HG03045 (cell line): ENCODE data around the gene WAC.
A peak's percentile ranks its signal among the peaks of the same experiment; 100 is the strongest.
"Not testable (repeated sequence)": the region's sequence is repeated elsewhere in the genome, so short reads cannot be mapped to it uniquely, and the experiment has no call there.

Experiments
- ATAC-seq: cut with Tn5 transposase; IDR thresholded peaks from one replicate; pipeline ENCODE4 v1.9.1; 2021; ENCODE audit warnings: mild to moderate bottlenecking, moderate library complexity; ENCODE audit not compliant: unreplicated experiment

WAC gene

GRCh38 chr10:28532337-28533185 lies at the start of gene WAC:
Gene WAC, plus strand, starts transcription at chr10:28533118. Its CDS starts 462 bp downstream, at chr10:28533580.
- ATAC-seq = peak; percentile 85

- ATAC-seq = no peak
Measured at GRCh38 chr10:28489206-28489605, 43.7 kb upstream of the WAC start.

GRCh38 chr10:28490256-28490865 lies 42.6 kb upstream of the WAC start:
- ATAC-seq = not testable (repeated sequence)

- ATAC-seq = no peak
Measured at GRCh38 chr10:28492116-28492920, 40.6 kb upstream of the WAC start.

GRCh38 chr10:28494420-28494819 lies 38.5 kb upstream of the WAC start:
- ATAC-seq = no peak

- ATAC-seq = no peak
Measured at GRCh38 chr10:28495084-28495483, 37.8 kb upstream of the WAC start.

GRCh38 chr10:28496017-28496416 lies 36.9 kb upstream of the WAC start:
- no peak for ATAC-seq

GRCh38 chr10:28496481-28496961 lies 36.4 kb upstream of the WAC start:
- ATAC-seq = no peak

- ATAC-seq = no peak
Measured at GRCh38 chr10:28497313-28498126, 35.4 kb upstream of the WAC start.

GRCh38 chr10:28500203-28500602 lies 32.7 kb upstream of the WAC start:
- ATAC-seq = not testable (repeated sequence)

GRCh38 chr10:28503114-28503513 lies 29.8 kb upstream of the WAC start:
- no peak for ATAC-seq

GRCh38 chr10:28505359-28505959 lies 27.5 kb upstream of the WAC start:
- no peak for ATAC-seq

GRCh38 chr10:28508304-28508925 lies 24.5 kb upstream of the WAC start:
- ATAC-seq = no peak

GRCh38 chr10:28509286-28509685 lies 23.6 kb upstream of the WAC start:
- no peak for ATAC-seq

- no peak for ATAC-seq
Measured at GRCh38 chr10:28514648-28515047, 18.3 kb upstream of the WAC start.

- no peak for ATAC-seq
Measured at GRCh38 chr10:28520346-28520745, 12.6 kb upstream of the WAC start.

GRCh38 chr10:28520828-28521227 lies 12.1 kb upstream of the WAC start:
- not testable (repeated sequence) for ATAC-seq

- ATAC-seq = not testable (repeated sequence)
Measured at GRCh38 chr10:28521961-28522360, 11.0 kb upstream of the WAC start.

GRCh38 chr10:28523725-28524252 lies 9.1 kb upstream of the WAC start:
- ATAC-seq = no peak
